T-helper 17 cell (primary cell): ENCODE measurements around the gene DTNB. TPM values are rescaled to one million over a fixed set of nuclear protein-coding genes. Genes with fewer than 3 reads are reported as not detected.
"Not testable (repeated sequence)": the region's sequence is repeated elsewhere in the genome, so short reads cannot be mapped to it uniquely, and the experiment has no call there.

ENCODE experiments used
- ATAC-seq: fragments of 150-1000 bp; cut with Tn5 transposase; 2 replicates; pipeline ENCODE4 v1.10.0; 2021; ENCODE audit warnings: mild to moderate bottlenecking, moderate library complexity
- DNase-seq, 3 donors: peaks; one replicate each; pipeline versions ENCODE4 v3.0.0 to v3.0.0-alpha.2; 2020 to 2021
- H3K9me3 ChIP-seq: one replicate; pipeline ENCODE4 v1.7.0; 2013; ENCODE audit warnings: low read length, mild to moderate bottlenecking; ENCODE audit not compliant: control insufficient read depth, poor library complexity, severe bottlenecking
- H3K27ac Mint-ChIP-seq: one replicate; pipeline ENCODE4 v1.8.0; 2022; ENCODE audit warnings: mild to moderate bottlenecking, moderate library complexity, mixed read lengths
- H3K27me3 Mint-ChIP-seq: one replicate; pipeline ENCODE4 v1.8.0; 2022; ENCODE audit warnings: mixed read lengths
- H3K36me3 Mint-ChIP-seq: one replicate; pipeline ENCODE4 v1.8.0; 2022; ENCODE audit warnings: low read depth, mixed read lengths
- H3K4me1 Mint-ChIP-seq: one replicate; pipeline ENCODE4 v1.8.0; 2022; ENCODE audit warnings: mild to moderate bottlenecking, mixed read lengths
- H3K4me3 Mint-ChIP-seq: one replicate; pipeline ENCODE4 v1.8.0; 2022; ENCODE audit warnings: mild to moderate bottlenecking, moderate library complexity, mixed read lengths
- total RNA-seq, 4 donors: library from RNA in 2 of 4; stranded (reverse) in 2 of 4; gene quantifications; one replicate each; pipeline ENCODE4 v1.2.3 and lab custom pipeline; 2022 to 2026

The DTNB gene
- total RNA-seq, 2 donors from 2014 or later: 32.3 to 36.3 TPM

GRCh38 chr2:25639131-25639530 lies 34.2 kb downstream of the DTNB start:
- peaks cover 9% of the 10 kb centered on the region for H3K4me1 Mint-ChIP-seq

GRCh38 chr2:25635797-25636196 lies 37.6 kb downstream of the DTNB start:
- H3K36me3 Mint-ChIP-seq: peaks cover 6% of the 10 kb centered on the region
- no peak overlapping the region for H3K4me3 Mint-ChIP-seq
- no peak for ATAC-seq
- H3K27me3 Mint-ChIP-seq: no peaks in the 10 kb centered on the region
- H3K27ac Mint-ChIP-seq: no peak overlapping the region
- peaks cover 3% of the 10 kb centered on the region for H3K4me1 Mint-ChIP-seq
- H3K9me3 ChIP-seq: no peaks in the 10 kb centered on the region
- DNase-seq: no peak

More at GRCh38 chr2:25639131-25639530, 34.2 kb downstream of the DTNB start:
- H3K36me3 Mint-ChIP-seq: peaks cover 7% of the 10 kb centered on the region
- H3K27ac Mint-ChIP-seq: no peak overlapping the region
- no peaks in the 10 kb centered on the region for H3K27me3 Mint-ChIP-seq
- no peaks in the 10 kb centered on the region for H3K9me3 ChIP-seq
- no peak overlapping the region for H3K4me3 Mint-ChIP-seq
- DNase-seq: no peak
- ATAC-seq: no peak

GRCh38 chr2:25633801-25634200 lies 39.6 kb downstream of the DTNB start:
- not testable (repeated sequence) for H3K27ac Mint-ChIP-seq, DNase-seq, ATAC-seq, H3K9me3 ChIP-seq, H3K27me3 Mint-ChIP-seq, H3K36me3 Mint-ChIP-seq, H3K4me3 Mint-ChIP-seq, H3K4me1 Mint-ChIP-seq

GRCh38 chr2:25632396-25632795 lies 41.0 kb downstream of the DTNB start:
- Mint-ChIP-seq H3K4me1 (peaks cover 3% of the 10 kb centered on the region), H3K36me3 (peaks cover 6% of the 10 kb centered on the region), H3K4me3 (no peak overlapping the region), H3K27me3 (no peaks in the 10 kb centered on the region), H3K27ac (no peak overlapping the region)
- ATAC-seq (no peak), DNase-seq (no peak)
- no peaks in the 10 kb centered on the region for H3K9me3 ChIP-seq

- no peaks in the 10 kb centered on the region for H3K27me3 Mint-ChIP-seq
- H3K27ac Mint-ChIP-seq: no peak overlapping the region
- peaks cover 9% of the 10 kb centered on the region for H3K36me3 Mint-ChIP-seq
- no peak overlapping the region for H3K4me3 Mint-ChIP-seq
- no peak for DNase-seq
- ATAC-seq: no peak
- H3K4me1 Mint-ChIP-seq: peaks cover 7% of the 10 kb centered on the region
- no peaks in the 10 kb centered on the region for H3K9me3 ChIP-seq
Observed at GRCh38 chr2:25624635-25625034, 48.7 kb downstream of the DTNB start.

- Mint-ChIP-seq H3K27ac (no peak overlapping the region), H3K27me3 (no peaks in the 10 kb centered on the region), H3K4me1 (peaks cover 7% of the 10 kb centered on the region), H3K36me3 (peaks cover 9% of the 10 kb centered on the region), H3K4me3 (no peak overlapping the region)
- DNase-seq (no peak), ATAC-seq (no peak)
- H3K9me3 ChIP-seq: no peaks in the 10 kb centered on the region
Observed at GRCh38 chr2:25623361-25623760, 50.0 kb downstream of the DTNB start.

- no peak for ATAC-seq
- no peak overlapping the region for H3K27ac Mint-ChIP-seq
- peaks cover 10% of the 10 kb centered on the region for H3K4me1 Mint-ChIP-seq
- H3K9me3 ChIP-seq: no peaks in the 10 kb centered on the region
- no peak for DNase-seq
- no peak overlapping the region for H3K4me3 Mint-ChIP-seq
- H3K27me3 Mint-ChIP-seq: no peaks in the 10 kb centered on the region
- H3K36me3 Mint-ChIP-seq: peaks cover 12% of the 10 kb centered on the region
Observed at GRCh38 chr2:25620711-25621110, 52.7 kb downstream of the DTNB start.

- ATAC-seq: no peak
- Mint-ChIP-seq H3K36me3 (peaks cover 12% of the 10 kb centered on the region), H3K27me3 (no peaks in the 10 kb centered on the region), H3K27ac (no peak overlapping the region), H3K4me1 (peaks cover 10% of the 10 kb centered on the region), H3K4me3 (no peak overlapping the region)
- DNase-seq: no peak
- no peaks in the 10 kb centered on the region for H3K9me3 ChIP-seq
Observed at GRCh38 chr2:25620077-25620476, 53.3 kb downstream of the DTNB start.

GRCh38 chr2:25619185-25619584 lies 54.2 kb downstream of the DTNB start:
- no peaks in the 10 kb centered on the region for H3K9me3 ChIP-seq
- Mint-ChIP-seq H3K4me3 (no peak overlapping the region), H3K4me1 (peaks cover 8% of the 10 kb centered on the region), H3K36me3 (peaks cover 12% of the 10 kb centered on the region), H3K27ac (no peak overlapping the region), H3K27me3 (no peaks in the 10 kb centered on the region)
- DNase-seq: no peak
- no peak for ATAC-seq

GRCh38 chr2:25618676-25619075 lies 54.7 kb downstream of the DTNB start:
- Mint-ChIP-seq H3K4me1 (peaks cover 5% of the 10 kb centered on the region), H3K4me3 (no peak overlapping the region), H3K27me3 (no peaks in the 10 kb centered on the region), H3K36me3 (peaks cover 10% of the 10 kb centered on the region), H3K27ac (no peak overlapping the region)
- ATAC-seq (no peak), DNase-seq (no peak)
- no peaks in the 10 kb centered on the region for H3K9me3 ChIP-seq

- Mint-ChIP-seq H3K27ac (no peak overlapping the region), H3K36me3 (peaks cover 12% of the 10 kb centered on the region), H3K27me3 (no peaks in the 10 kb centered on the region), H3K4me1 (peaks cover 5% of the 10 kb centered on the region), H3K4me3 (no peak overlapping the region)
- no peaks in the 10 kb centered on the region for H3K9me3 ChIP-seq
- DNase-seq (no peak), ATAC-seq (no peak)
Observed at GRCh38 chr2:25617948-25618646, 55.3 kb downstream of the DTNB start.

- H3K27me3 Mint-ChIP-seq: no peaks in the 10 kb centered on the region
- DNase-seq: no peak
Observed at GRCh38 chr2:25615920-25616319, 57.5 kb downstream of the DTNB start.

GRCh38 chr2:25615386-25615785 lies 58.0 kb downstream of the DTNB start:
- Mint-ChIP-seq H3K27me3 (no peaks in the 10 kb centered on the region), H3K4me1 (peaks cover 5% of the 10 kb centered on the region), H3K27ac (no peak overlapping the region), H3K4me3 (no peak overlapping the region), H3K36me3 (peaks cover 12% of the 10 kb centered on the region)
- no peak for DNase-seq
- no peak for ATAC-seq
- no peaks in the 10 kb centered on the region for H3K9me3 ChIP-seq

More at GRCh38 chr2:25615920-25616319, 57.5 kb downstream of the DTNB start:
- Mint-ChIP-seq H3K4me1 (peaks cover 5% of the 10 kb centered on the region), H3K4me3 (no peak overlapping the region), H3K27ac (no peak overlapping the region), H3K36me3 (peaks cover 12% of the 10 kb centered on the region)
- H3K9me3 ChIP-seq: no peaks in the 10 kb centered on the region
- ATAC-seq: no peak

GRCh38 chr2:25614711-25615110 lies 58.7 kb downstream of the DTNB start:
- no peaks in the 10 kb centered on the region for H3K9me3 ChIP-seq
- no peaks in the 10 kb centered on the region for H3K27me3 Mint-ChIP-seq
- ATAC-seq (no peak), DNase-seq (no peak)
- H3K4me3 Mint-ChIP-seq: no peak overlapping the region
- peaks cover 8% of the 10 kb centered on the region for H3K36me3 Mint-ChIP-seq
- H3K27ac Mint-ChIP-seq: peak overlapping the region; percentile 9
- H3K4me1 Mint-ChIP-seq: peaks cover 3% of the 10 kb centered on the region
